ENCODE data around the gene UBA3.

UBA3 gene

GRCh38 chr3:69080233-69080920, at the start of gene UBA3:
Gene UBA3 (minus strand): TSS chr3:69080365. CDS start chr3:69080353, 12 bp downstream.
- TF ChIP-seq ZFX (IDR thresholded peaks at IDR 0.05; ENCODE audit: borderline replicate concordance): no peak
- no peak for TF ChIP-seq CTCF (IDR thresholded peaks at IDR 0.05)
- peak within 1 kb of the TSS; percentile 58 for H3K27ac ChIP-seq

GRCh38 chr3:69129531-69129930, 49.4 kb upstream of the UBA3 start:
- H3K27ac ChIP-seq: no peak overlapping the region
- TF ChIP-seq CTCF (IDR thresholded peaks at IDR 0.05): no peak
- no peak for TF ChIP-seq ZFX (IDR thresholded peaks at IDR 0.05; ENCODE audit: borderline replicate concordance)

- TF ChIP-seq ZFX (IDR thresholded peaks at IDR 0.05; ENCODE audit: borderline replicate concordance): no peak
- TF ChIP-seq CTCF (IDR thresholded peaks at IDR 0.05): no peak
- no peak overlapping the region for H3K27ac ChIP-seq
Observed at GRCh38 chr3:69128509-69128908, 48.3 kb upstream of the UBA3 start.

- TF ChIP-seq ZFX (IDR thresholded peaks at IDR 0.05; ENCODE audit: borderline replicate concordance): no peak
- no peak for TF ChIP-seq CTCF (IDR thresholded peaks at IDR 0.05)
- no peak overlapping the region for H3K27ac ChIP-seq
Observed at GRCh38 chr3:69126999-69127398, 46.8 kb upstream of the UBA3 start.

GRCh38 chr3:69126216-69126615, 46.1 kb upstream of the UBA3 start:
- H3K27ac ChIP-seq: no peak overlapping the region
- no peak for TF ChIP-seq CTCF (IDR thresholded peaks at IDR 0.05)

- TF ChIP-seq ZFX (IDR thresholded peaks at IDR 0.05; ENCODE audit: borderline replicate concordance) (no peak), CTCF (IDR thresholded peaks at IDR 0.05) (no peak)
Observed at GRCh38 chr3:69122403-69122802, 42.2 kb upstream of the UBA3 start, which contains the start of gene LMOD3. Gene LMOD3 (minus strand): TSS chr3:69122595. CDS start chr3:69122386, 209 bp downstream.

GRCh38 chr3:69121950-69122349, 41.8 kb upstream of the UBA3 start:
- TF ChIP-seq CTCF (IDR thresholded peaks at IDR 0.05): no peak
- TF ChIP-seq ZFX (IDR thresholded peaks at IDR 0.05; ENCODE audit: borderline replicate concordance): no peak
- no peak overlapping the region for H3K27ac ChIP-seq

More at GRCh38 chr3:69122403-69122802, 42.2 kb upstream of the UBA3 start, which contains the start of gene LMOD3:
- H3K27ac ChIP-seq: no peak within 1 kb of the TSS
